HG03378 (cell line): Measurements from ENCODE around the gene TRIM69.
"Not testable (repeated sequence)": the region's sequence is repeated elsewhere in the genome, so short reads cannot be mapped to it uniquely, and the experiment has no call there.

Source experiments
- ATAC-seq: cut with Tn5 transposase; IDR thresholded peaks from one replicate; pipeline ENCODE4 v1.9.1; 2021; ENCODE audit warnings: mild to moderate bottlenecking, moderate library complexity; ENCODE audit not compliant: unreplicated experiment

Gene TRIM69

GRCh38 chr15:44738340-44738984 lies 2.1 kb downstream of the TRIM69 start:
- no peak for ATAC-seq

- not testable (repeated sequence) for ATAC-seq
Measured at GRCh38 chr15:44739222-44739847, 3.0 kb downstream of the TRIM69 start.

- not testable (repeated sequence) for ATAC-seq
Measured at GRCh38 chr15:44743454-44743853, 7.1 kb downstream of the TRIM69 start.

GRCh38 chr15:44753345-44753744 lies 17.0 kb downstream of the TRIM69 start:
- no peak for ATAC-seq

- no peak for ATAC-seq
Measured at GRCh38 chr15:44763187-44763586, 26.9 kb downstream of the TRIM69 start.

GRCh38 chr15:44763848-44764247 lies 27.5 kb downstream of the TRIM69 start:
- ATAC-seq = no peak

- ATAC-seq = no peak
Measured at GRCh38 chr15:44765036-44765435, 28.7 kb downstream of the TRIM69 start.

GRCh38 chr15:44769521-44769920 lies 33.2 kb downstream of the TRIM69 start:
- ATAC-seq = no peak

GRCh38 chr15:44770715-44771114 lies 34.4 kb downstream of the TRIM69 start:
- ATAC-seq = not testable (repeated sequence)

GRCh38 chr15:44775953-44776352 lies 39.6 kb downstream of the TRIM69 start:
- no peak for ATAC-seq

GRCh38 chr15:44779761-44780160 lies 43.4 kb downstream of the TRIM69 start:
- ATAC-seq = no peak

- no peak for ATAC-seq
Measured at GRCh38 chr15:44780608-44781007, 44.3 kb downstream of the TRIM69 start.

GRCh38 chr15:44781128-44781810 lies 44.9 kb downstream of the TRIM69 start:
- no peak for ATAC-seq

- ATAC-seq = no peak
Measured at GRCh38 chr15:44782516-44782915, 46.2 kb downstream of the TRIM69 start.

GRCh38 chr15:44784918-44785274 lies 48.6 kb downstream of the TRIM69 start:
- not testable (repeated sequence) for ATAC-seq

- no peak for ATAC-seq
Measured at GRCh38 chr15:44788748-44789147, 52.4 kb downstream of the TRIM69 start.

GRCh38 chr15:44790215-44790614 lies 53.9 kb downstream of the TRIM69 start:
- no peak for ATAC-seq

GRCh38 chr15:44790656-44791055 lies 54.3 kb downstream of the TRIM69 start:
- no peak for ATAC-seq

GRCh38 chr15:44792715-44793114 lies 56.4 kb downstream of the TRIM69 start:
- ATAC-seq = no peak

- no peak for ATAC-seq
Measured at GRCh38 chr15:44794072-44794471, 57.7 kb downstream of the TRIM69 start.

GRCh38 chr15:44796508-44796907 lies 60.2 kb downstream of the TRIM69 start:
- ATAC-seq = no peak

GRCh38 chr15:44798826-44799225 lies 62.5 kb downstream of the TRIM69 start:
- ATAC-seq = no peak
